Measurements from ENCODE around the gene PRKCI.
"Not testable (repeated sequence)": the region's sequence is repeated elsewhere in the genome, so short reads cannot be mapped to it uniquely, and the experiment has no call there.

Gene PRKCI

DNA sequence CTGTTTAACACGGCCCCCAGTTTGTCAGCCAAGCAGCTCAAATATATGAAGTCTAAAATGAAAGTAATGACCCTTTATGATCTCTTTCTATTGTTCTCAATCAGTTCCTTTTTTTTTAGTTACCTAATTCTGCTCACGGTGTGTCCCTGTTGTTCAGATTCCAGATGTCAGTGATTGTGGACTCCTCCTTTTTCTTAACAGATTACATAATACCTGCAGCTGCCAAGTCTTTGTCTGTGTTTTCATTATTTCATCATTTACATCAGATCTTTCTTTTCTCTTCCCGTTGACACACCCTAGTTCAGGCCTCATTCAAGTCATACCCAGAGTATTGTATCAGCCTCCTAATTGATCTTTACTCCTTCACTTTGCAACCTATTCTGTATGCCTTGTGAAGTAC lies 79.2 kb downstream of the PRKCI start:
- DNase-seq, result no peak

DNA sequence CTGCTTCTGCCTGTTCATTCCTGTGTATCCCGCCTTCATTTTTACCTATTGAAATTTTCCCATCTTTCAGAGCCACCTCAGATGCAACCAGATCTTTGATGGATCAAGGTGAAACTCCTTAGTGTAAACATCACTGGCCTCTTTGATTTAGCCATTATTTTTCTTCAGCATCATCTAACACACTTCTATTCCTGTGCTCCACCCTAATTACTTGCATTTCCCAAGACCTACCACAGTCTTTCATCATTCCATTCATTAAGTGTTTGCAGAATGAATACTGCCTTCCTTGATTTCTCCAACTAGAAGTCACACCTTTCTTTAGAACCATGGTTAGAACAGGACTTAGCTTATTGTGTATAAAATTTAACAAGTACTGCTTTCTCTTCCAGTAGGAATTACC lies 79.8 kb downstream of the PRKCI start:
- no peak for DNase-seq

GRCh38 chr3:170306015-170306414 lies 83.8 kb downstream of the PRKCI start:
- no peak for DNase-seq

- peak; percentile 8 for DNase-seq
Observed at GRCh38 chr3:170307671-170308405, 85.6 kb downstream of the PRKCI start.

DNA sequence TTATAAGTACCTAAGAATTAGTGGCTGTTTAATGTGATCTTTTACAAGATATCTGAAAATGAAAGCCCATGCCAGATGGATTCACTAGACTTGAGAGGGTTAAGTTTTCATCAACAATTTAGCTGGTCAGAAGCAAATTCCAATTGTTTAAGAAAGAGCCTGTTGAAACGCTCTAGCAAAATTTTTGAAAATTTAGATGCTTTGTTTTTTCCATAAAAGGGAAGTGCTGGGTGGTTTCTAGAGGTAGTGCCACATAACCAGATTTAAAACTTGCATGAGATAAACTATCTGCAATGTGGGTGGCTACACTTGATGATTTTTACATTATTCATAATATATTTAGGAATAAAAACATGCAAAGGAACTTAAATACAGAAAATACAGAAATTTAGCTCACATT lies 86.8 kb downstream of the PRKCI start:
- DNase-seq, result no peak

- no peak for DNase-seq
Observed at GRCh38 chr3:170317954-170318353, 95.7 kb downstream of the PRKCI start.

DNA sequence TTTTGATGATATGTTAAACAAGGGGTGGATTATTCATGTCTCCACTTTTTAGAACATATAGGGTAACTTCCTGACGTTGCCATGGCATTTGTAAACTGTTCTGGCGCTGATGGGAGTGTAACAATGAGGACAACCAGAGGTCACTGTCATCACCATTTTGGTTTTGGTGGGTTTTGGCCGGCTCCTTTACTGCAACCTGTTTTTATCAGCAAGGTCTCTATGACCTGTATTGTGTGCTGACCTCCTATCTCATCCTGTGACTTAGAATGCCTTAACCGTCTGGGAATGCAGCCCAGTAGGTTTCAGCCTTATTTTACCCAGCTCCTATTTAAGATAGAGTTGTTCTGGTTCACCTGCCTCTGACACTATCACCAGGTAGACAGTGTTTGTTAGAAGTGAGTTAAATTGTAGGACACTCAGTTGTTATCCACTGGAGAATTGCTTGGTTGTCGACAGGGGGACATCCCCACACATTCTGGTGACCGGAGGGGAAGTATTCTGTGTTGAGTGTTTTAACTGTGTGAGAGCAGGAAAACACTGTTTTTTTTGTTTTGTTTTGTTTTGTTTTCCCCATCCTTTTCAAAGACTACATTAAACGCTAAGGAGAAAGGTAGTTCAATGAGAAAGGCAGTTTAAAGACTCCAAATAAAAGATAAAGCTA lies 98.4 kb downstream of the PRKCI start:
- no peak for DNase-seq

DNA sequence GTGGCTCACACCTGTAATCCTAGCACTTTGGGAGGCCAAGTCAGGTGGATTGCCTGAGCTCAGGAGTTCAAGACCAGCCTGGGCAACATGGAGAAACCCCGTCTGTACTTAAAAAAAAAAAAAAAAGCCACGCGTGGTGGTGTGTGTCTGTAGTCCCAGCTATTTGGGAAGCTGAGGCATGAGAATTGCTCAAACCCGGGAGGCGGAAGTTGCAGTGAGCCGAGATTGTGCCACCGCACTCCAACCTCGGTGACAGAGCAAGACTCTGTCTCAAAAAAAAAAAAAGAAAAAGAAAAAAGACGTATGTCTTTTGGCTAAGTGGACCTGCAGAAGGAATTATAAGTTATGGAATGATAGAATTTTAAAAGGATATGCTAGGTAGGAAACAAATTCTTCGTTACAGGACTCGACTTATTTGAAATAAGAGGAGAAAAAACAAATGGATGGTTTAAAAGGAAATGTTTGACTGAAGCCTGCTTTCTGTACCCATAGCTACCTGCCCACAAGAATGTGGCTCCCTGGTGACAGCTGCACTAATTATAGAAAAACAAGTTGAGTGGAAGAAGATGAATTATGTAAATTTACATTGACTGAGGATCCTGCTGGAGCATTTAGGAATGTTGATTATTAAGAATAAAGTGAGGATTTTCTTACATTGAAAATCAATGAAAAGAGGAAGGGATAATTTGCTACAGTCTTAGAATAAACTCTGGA lies 99.3 kb downstream of the PRKCI start:
- no peak for DNase-seq

DNA sequence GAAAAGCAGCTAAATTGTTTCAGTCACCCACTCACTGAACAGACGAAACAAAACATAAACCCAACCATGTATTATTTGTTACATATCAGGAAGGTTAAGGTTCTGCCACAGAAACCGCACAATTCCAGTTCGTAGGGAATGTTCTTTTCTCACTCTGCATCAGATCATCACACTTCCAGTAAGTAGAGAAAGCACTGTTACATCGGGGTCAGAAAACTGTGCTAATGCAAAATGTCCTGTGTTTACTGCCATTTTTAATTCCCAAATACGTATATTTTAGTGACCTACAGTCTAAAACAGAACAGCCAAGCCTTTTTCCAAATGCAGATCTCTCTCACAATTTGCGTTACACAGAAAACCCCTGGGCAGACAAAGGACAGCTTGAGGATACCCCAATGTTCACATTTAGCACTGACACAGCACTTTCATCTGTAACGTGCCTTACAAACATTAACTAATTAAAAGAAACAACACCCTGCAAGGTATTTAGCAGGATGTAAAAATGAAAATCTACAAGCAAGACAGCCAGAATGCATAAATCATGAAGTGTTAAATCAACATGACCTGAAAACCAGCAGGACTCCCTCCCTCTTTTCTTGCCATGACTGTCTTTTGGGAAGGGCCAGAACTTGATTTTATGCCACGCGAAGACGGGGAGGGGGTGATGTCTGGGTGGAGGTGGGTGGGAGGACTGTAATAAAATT lies 100.5 kb downstream of the PRKCI start:
- DNase-seq, result no peak

DNA sequence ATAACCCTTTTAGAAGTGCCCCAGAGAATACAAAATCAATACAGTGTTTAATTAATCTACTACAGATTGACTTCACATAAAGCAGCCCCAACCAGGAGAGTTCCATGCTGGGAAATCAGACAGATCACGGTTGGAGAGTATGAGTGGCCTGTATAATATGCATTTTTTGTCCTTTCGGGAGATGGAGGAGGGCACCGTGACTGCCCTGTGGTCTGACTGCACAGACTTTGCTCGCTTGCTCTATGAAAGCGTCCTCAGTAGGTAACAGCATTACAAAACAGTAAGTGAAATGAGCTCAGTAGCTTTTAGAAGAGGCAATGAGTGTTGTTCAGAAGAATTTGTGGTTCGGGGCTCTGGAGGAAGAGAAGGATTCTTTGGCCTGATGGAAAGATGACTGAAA lies 101.1 kb downstream of the PRKCI start:
- no peak for DNase-seq

GRCh38 chr3:170324962-170325361 lies 102.7 kb downstream of the PRKCI start:
- DNase-seq, result no peak

GRCh38 chr3:170327040-170327808 lies 105.0 kb downstream of the PRKCI start:
- no peak for DNase-seq

- not testable (repeated sequence) for DNase-seq
Observed at GRCh38 chr3:170327868-170328548, 105.8 kb downstream of the PRKCI start.

- DNase-seq, result peak; percentile 41
Observed at GRCh38 chr3:170330366-170330765, 108.1 kb downstream of the PRKCI start.

- no peak for DNase-seq
Observed at GRCh38 chr3:170331143-170331542, 108.9 kb downstream of the PRKCI start.

DNA sequence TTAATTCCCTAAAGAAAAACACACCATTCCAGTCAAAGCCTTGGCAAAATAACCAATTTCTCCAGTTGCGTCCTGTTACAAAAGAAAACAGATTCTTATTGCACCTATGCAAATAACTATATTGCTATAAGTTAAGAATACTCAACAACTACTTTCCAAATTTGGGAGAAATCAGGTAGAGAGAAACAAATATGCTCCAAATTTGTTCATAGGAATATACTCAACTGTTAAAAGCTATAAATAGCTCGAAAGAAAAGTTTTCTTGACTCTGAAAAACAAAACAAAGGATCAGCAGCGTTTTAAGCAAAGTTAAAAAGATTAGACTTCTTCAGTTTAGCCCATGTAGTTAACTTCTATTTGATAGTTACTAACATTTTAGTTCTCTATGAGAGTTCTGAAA lies 115.2 kb downstream of the PRKCI start:
- no peak for DNase-seq

DNA sequence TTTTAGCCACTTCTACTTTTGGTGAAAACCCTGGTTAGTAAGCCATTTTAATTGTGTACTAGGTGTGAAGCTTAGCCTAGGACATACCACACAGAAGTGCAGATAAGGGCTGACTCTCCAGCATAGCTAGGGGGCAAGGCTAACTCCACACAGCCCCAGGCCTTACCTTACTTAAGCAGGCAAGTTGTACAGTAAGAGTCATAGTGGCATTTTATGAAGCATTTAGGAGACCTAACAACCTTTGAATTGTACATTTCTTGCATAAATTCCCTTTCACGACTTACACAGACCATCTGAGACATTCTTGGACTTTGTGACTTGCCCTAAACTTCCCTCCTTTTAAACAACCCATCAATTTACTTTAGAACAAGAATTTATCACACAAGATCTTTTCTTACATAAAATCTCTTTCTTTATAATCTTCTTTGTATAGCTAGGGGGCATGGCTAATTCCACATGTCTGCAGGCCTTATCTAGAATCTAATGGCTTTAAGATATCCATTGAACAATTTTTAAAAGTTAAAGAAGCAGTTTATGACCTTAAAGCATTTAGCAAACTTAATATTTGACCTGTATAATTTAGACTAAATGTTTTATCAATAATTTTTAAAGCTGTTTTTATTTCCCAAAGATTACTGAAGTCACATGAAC lies 116.6 kb downstream of the PRKCI start:
- no peak for DNase-seq

GRCh38 chr3:170342273-170342672 lies 120.0 kb downstream of the PRKCI start:
- not testable (repeated sequence) for DNase-seq

DNA sequence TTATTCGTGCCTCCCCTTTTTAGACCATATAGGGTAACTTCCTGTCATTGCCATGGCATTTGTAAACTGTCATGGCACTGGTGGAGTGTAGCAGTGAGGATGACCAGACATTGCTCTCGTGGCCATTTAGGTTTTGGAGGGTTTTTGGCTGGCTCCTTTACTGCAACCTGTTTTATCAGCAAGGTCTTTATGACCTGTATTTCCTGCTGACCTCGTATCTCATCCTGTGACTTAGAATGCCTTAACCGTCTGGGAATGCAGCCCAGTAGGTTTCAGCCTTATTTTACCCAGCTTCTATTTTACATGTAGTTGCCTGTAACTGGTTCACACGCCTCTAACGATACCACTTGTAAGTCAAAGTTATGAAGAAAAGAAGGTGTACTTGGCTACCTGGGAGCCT lies 121.6 kb downstream of the PRKCI start:
- not testable (repeated sequence) for DNase-seq

DNA sequence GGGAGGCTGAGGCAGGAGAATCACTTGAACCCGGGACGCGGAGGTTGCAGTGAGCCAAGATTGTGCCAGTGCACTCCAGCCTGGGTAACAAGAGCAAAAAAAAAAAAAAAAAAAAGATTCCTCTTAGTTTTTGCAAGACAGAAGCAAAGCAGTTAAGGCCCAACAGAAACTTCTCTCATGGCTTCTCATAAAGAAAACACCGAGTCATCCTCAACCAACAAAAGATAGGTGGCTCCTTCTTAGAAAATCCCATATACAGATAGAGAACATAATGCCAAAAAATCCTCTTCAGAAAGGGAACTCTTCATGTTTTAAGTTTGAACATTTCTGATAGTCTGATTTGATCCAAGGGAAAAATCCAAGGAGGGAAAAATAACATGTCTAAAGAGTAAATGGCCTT lies 122.7 kb downstream of the PRKCI start:
- no peak for DNase-seq

Data from EL (cell line).